ENCODE data around the gene EXOSC1. TPM values are rescaled to one million over a fixed set of nuclear protein-coding genes. Genes with fewer than 3 reads are reported as not detected.

Gene EXOSC1
- total and polyA plus RNA-seq, 2 of the 13 experiments (the other 11 are each of a cell fraction or from before 2014, with no cell fraction given) = 36.3 to 39.9 TPM

- TF ChIP-seq ZNF3 (CRISPR knock-in tag; IDR thresholded peaks at IDR 0.05) (no peak), TCF7L2 (IDR thresholded peaks at IDR 0.05; ENCODE audit: low read depth, low read length) (no peak), MATR3 (CRISPR knock-in tag; IDR thresholded peaks at IDR 0.05) (no peak), BCLAF1 (IDR thresholded peaks at IDR 0.05) (no peak), PATZ1 (CRISPR knock-in tag; IDR thresholded peaks at IDR 0.05) (peak; percentile 48), ARID5B (CRISPR knock-in tag; IDR thresholded peaks at IDR 0.05) (peak; percentile 54), HOXA3 (CRISPR knock-in tag; IDR thresholded peaks at IDR 0.05) (peak; percentile 56; the same call in 1 of the 2 replicates), XRCC5 (optimal IDR thresholded peaks at IDR 0.05; ENCODE audit: low read length) (peak; percentile 62), ZBTB34 (CRISPR knock-in tag; IDR thresholded peaks at IDR 0.05) (no peak), HOXD1 (CRISPR knock-in tag; IDR thresholded peaks at IDR 0.05) (no peak), ZNF530 (CRISPR knock-in tag; IDR thresholded peaks at IDR 0.05; ENCODE audit: low read depth) (no peak), ZNF543 (CRISPR knock-in tag; IDR thresholded peaks at IDR 0.05) (no peak), KAT7 (CRISPR knock-in tag; IDR thresholded peaks at IDR 0.05; ENCODE audit: borderline replicate concordance) (no peak; the same call in 1 of the 2 replicates), ZNF17 (CRISPR knock-in tag; IDR thresholded peaks at IDR 0.05) (no peak), EEA1 (CRISPR knock-in tag; IDR thresholded peaks at IDR 0.05; ENCODE audit: borderline replicate concordance) (no peak), ZNF576 (CRISPR knock-in tag; IDR thresholded peaks at IDR 0.05) (no peak)
These were observed 38.4 kb downstream of the EXOSC1 start (continued) for GRCh38 chr10:97407211-97407951.

Measured in HepG2 (cell line).